WTC11 (cell line): ENCODE data around the gene IP6K3. TPM values are rescaled to one million over a fixed set of nuclear protein-coding genes. Genes with fewer than 3 reads are reported as not detected.

Source experiments
- ATAC-seq: fragments of 200-7000 bp; cut with Tn5 transposase; 2 replicates; pipeline ENCODE4 v1.10.0; 2021; ENCODE audit warnings: mild to moderate bottlenecking, moderate library complexity
- CTCF ChIA-PET: fragments of 300-600 bp; sonication (Branson Sonifier 250); formaldehyde crosslinking; loops from one replicate; lab custom pipeline; 2021; ENCODE audit warnings: antibody characterized with exemption; lab: Charles Lee
- POLR2A ChIA-PET: fragments of 350-600 bp; sonication (Branson Sonifier 250); formaldehyde crosslinking; loops from one replicate; lab custom pipeline; 2021; ENCODE audit warnings: antibody characterized with exemption; lab: Charles Lee
- DNase-seq: peaks from one replicate; pipeline ENCODE4 v3.0.0; 2021; ENCODE audit warnings: low spot score
- H3K27ac Mint-ChIP-seq: 2 replicates; pipeline ENCODE4 v1.8.0; 2021; ENCODE audit warnings: mixed read lengths
- H3K27me3 Mint-ChIP-seq: 2 replicates; pipeline ENCODE4 v1.8.0; 2021; ENCODE audit warnings: low read depth, mild to moderate bottlenecking, moderate library complexity, mixed read lengths
- H3K36me3 Mint-ChIP-seq: 2 replicates; pipeline ENCODE4 v1.8.0; 2021; ENCODE audit warnings: mixed read lengths
- H3K4me1 Mint-ChIP-seq: 2 replicates; pipeline ENCODE4 v1.8.0; 2022; ENCODE audit warnings: mixed read lengths
- H3K4me3 Mint-ChIP-seq: 2 replicates; pipeline ENCODE4 v1.8.0; 2021; ENCODE audit warnings: mild to moderate bottlenecking, moderate library complexity, mixed read lengths
- H3K9me3 Mint-ChIP-seq: 2 replicates; pipeline ENCODE4 v1.8.0; 2021; ENCODE audit warnings: mixed read lengths
- AR ChIP-seq: fragments of 250-450 bp; sonication (Bioruptor Pico); IDR thresholded peaks from 2 replicates; pipeline ENCODE4 v1.9.0; 2021; ENCODE audit warnings: mild to moderate bottlenecking
- ERG ChIP-seq: fragments of 250-450 bp; sonication (Bioruptor Pico); IDR thresholded peaks from 2 replicates; pipeline ENCODE4 v1.8.0; 2021; ENCODE audit warnings: mild to moderate bottlenecking
- HMGXB4 ChIP-seq: sonication (generic); formaldehyde crosslinking; IDR thresholded peaks from 2 replicates; pipeline ENCODE4 v1.8.1; 2023; ENCODE audit warnings: mild to moderate bottlenecking, moderate library complexity, missing genetic modification reagents
- IRF2 ChIP-seq: sonication (generic); formaldehyde crosslinking; IDR thresholded peaks from 2 replicates; pipeline ENCODE4 v1.8.0; 2022; ENCODE audit warnings: low read depth, missing genetic modification reagents, borderline replicate concordance
- MYBL2 ChIP-seq: sonication (generic); formaldehyde crosslinking; IDR thresholded peaks from 2 replicates; pipeline ENCODE4 v1.8.1; 2023; ENCODE audit warnings: mild to moderate bottlenecking, moderate library complexity, missing genetic modification reagents
- ZNF219 ChIP-seq: sonication (generic); formaldehyde crosslinking; IDR thresholded peaks from 2 replicates; pipeline ENCODE4 v1.8.0; 2023; ENCODE audit warnings: missing genetic modification reagents, mild to moderate bottlenecking, borderline replicate concordance
- ZNF396 ChIP-seq: fragments of 250-450 bp; sonication (Bioruptor Pico); IDR thresholded peaks from 2 replicates; pipeline ENCODE4 v1.8.0; 2021; ENCODE audit warnings: mild to moderate bottlenecking, moderate library complexity, borderline replicate concordance
- ZNF416 ChIP-seq: fragments of 250-450 bp; sonication (Bioruptor Pico); IDR thresholded peaks from 2 replicates; pipeline ENCODE4 v1.9.0; 2021; ENCODE audit warnings: mild to moderate bottlenecking, inconsistent platforms
- ZNF532 ChIP-seq: fragments of 250-450 bp; sonication (Bioruptor Pico); IDR thresholded peaks from 2 replicates; pipeline ENCODE4 v1.9.0; 2021; ENCODE audit warnings: mild to moderate bottlenecking, borderline replicate concordance
- ZSCAN18 ChIP-seq: fragments of 250-450 bp; sonication (Bioruptor Pico); IDR thresholded peaks from 2 replicates; pipeline ENCODE4 v2.1.2; 2022; ENCODE audit warnings: mild to moderate bottlenecking, moderate library complexity
- total RNA-seq: library from RNA; stranded (reverse); gene quantifications from 3 replicates; pipeline ENCODE4 v1.2.3, GENCODE V29; 2021
- TF ChIP-seq, protein P1 (sequence below): sonication (generic); formaldehyde crosslinking; IDR thresholded peaks from 2 replicates; pipeline ENCODE4 v1.8.0; 2022; ENCODE audit warnings: missing genetic modification reagents
- TF ChIP-seq, protein P2 (sequence below): sonication (generic); formaldehyde crosslinking; IDR thresholded peaks from 2 replicates; pipeline ENCODE4 v1.8.1; 2023; ENCODE audit warnings: mild to moderate bottlenecking, missing genetic modification reagents, moderate library complexity

IP6K3 gene
- total RNA-seq, 1 experiment from 2014 or later: 1.1 TPM

GRCh38 chr6:33705955-33706725 is 40.6 kb downstream of the IP6K3 start:
- DNase-seq (no peak), ATAC-seq (no peak)
- H3K27me3 Mint-ChIP-seq: no peaks in the 10 kb centered on the region
- TF ChIP-seq ZNF396 (CRISPR knock-in tag) (no peak), MYBL2 (CRISPR knock-in tag) (no peak), HMGXB4 (CRISPR knock-in tag) (no peak), AR (no peak), ERG (CRISPR knock-in tag) (no peak), ZSCAN18 (no peak), ZNF532 (CRISPR knock-in tag) (no peak), ZNF416 (no peak), ZNF219 (no peak), IRF2 (no peak)
- TF ChIP-seq, protein P1, sequence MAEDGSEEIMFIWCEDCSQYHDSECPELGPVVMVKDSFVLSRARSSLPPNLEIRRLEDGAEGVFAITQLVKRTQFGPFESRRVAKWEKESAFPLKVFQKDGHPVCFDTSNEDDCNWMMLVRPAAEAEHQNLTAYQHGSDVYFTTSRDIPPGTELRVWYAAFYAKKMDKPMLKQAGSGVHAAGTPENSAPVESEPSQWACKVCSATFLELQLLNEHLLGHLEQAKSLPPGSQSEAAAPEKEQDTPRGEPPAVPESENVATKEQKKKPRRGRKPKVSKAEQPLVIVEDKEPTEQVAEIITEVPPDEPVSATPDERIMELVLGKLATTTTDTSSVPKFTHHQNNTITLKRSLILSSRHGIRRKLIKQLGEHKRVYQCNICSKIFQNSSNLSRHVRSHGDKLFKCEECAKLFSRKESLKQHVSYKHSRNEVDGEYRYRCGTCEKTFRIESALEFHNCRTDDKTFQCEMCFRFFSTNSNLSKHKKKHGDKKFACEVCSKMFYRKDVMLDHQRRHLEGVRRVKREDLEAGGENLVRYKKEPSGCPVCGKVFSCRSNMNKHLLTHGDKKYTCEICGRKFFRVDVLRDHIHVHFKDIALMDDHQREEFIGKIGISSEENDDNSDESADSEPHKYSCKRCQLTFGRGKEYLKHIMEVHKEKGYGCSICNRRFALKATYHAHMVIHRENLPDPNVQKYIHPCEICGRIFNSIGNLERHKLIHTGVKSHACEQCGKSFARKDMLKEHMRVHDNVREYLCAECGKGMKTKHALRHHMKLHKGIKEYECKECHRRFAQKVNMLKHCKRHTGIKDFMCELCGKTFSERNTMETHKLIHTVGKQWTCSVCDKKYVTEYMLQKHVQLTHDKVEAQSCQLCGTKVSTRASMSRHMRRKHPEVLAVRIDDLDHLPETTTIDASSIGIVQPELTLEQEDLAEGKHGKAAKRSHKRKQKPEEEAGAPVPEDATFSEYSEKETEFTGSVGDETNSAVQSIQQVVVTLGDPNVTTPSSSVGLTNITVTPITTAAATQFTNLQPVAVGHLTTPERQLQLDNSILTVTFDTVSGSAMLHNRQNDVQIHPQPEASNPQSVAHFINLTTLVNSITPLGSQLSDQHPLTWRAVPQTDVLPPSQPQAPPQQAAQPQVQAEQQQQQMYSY (CRISPR knock-in tag): no peak
- TF ChIP-seq, protein P2, sequence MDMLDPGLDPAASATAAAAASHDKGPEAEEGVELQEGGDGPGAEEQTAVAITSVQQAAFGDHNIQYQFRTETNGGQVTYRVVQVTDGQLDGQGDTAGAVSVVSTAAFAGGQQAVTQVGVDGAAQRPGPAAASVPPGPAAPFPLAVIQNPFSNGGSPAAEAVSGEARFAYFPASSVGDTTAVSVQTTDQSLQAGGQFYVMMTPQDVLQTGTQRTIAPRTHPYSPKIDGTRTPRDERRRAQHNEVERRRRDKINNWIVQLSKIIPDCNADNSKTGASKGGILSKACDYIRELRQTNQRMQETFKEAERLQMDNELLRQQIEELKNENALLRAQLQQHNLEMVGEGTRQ (CRISPR knock-in tag): no peak
- H3K36me3 Mint-ChIP-seq: peaks cover 47% of the 10 kb centered on the region
- peaks cover 42% of the 10 kb centered on the region for H3K4me1 Mint-ChIP-seq
- POLR2A ChIA-PET: no interaction called here
- CTCF ChIA-PET: interaction anchor here (1.2 to 2.3 kb wide), 3 partner anchors 116 to 253 kb away, joined by 3 to 12 read pairs (median 3); partner anchors contain the start of gene BAK1
- no peaks in the 10 kb centered on the region for H3K9me3 Mint-ChIP-seq
- H3K4me3 Mint-ChIP-seq: no peak overlapping the region
- H3K27ac Mint-ChIP-seq: peak overlapping the region; percentile 69
